Measurements from ENCODE around the gene GPNMB. TPM values are rescaled to one million over a fixed set of nuclear protein-coding genes. Genes with fewer than 3 reads are reported as not detected.

Gene GPNMB
- 0.98 and 1.4 TPM in 2 replicates for total RNA-seq

GRCh38 chr7:23246555-23246954, at the start of gene GPNMB:
Gene GPNMB (plus strand): TSS chr7:23246775. CDS start chr7:23246858, 83 bp downstream.

GRCh38 chr7:23298885-23299769, 52.6 kb downstream of the GPNMB start, which contains the start of gene MALSU1:
Gene MALSU1 (plus strand): TSS chr7:23299339. CDS start chr7:23299353, 14 bp downstream.

Other genes with a start within 250 kb of the GPNMB start
- 32.0 and 37.4 TPM in 2 replicates for gene HYCC1, start 232.6 kb upstream of the GPNMB start, total RNA-seq
- 22.6 and 30.0 TPM in 2 replicates for gene KLHL7, start 141.0 kb upstream of the GPNMB start, total RNA-seq
- gene NUP42, start 64.7 kb upstream of the GPNMB start, total RNA-seq: 18.1 and 30.0 TPM in 2 replicates
- 57.6 and 72.8 TPM in 2 replicates for gene MALSU1, start 52.6 kb downstream of the GPNMB start, total RNA-seq
- 22.0 and 28.0 TPM in 2 replicates for gene IGF2BP3, start 223.7 kb downstream of the GPNMB start, total RNA-seq

Measured in airway epithelial cell (primary cell).